ENCODE measurements around the gene COG6. TPM values are rescaled to one million over a fixed set of nuclear protein-coding genes. Genes with fewer than 3 reads are reported as not detected.

Gene COG6
- total and polyA plus RNA-seq, 2 of the 13 experiments (the other 11 are each of a cell fraction or from before 2014, with no cell fraction given), result 23.5 to 26.1 TPM

GRCh38 chr13:39655569-39656324 is at the start of gene COG6 (continued):
- TF ChIP-seq, protein P1, sequence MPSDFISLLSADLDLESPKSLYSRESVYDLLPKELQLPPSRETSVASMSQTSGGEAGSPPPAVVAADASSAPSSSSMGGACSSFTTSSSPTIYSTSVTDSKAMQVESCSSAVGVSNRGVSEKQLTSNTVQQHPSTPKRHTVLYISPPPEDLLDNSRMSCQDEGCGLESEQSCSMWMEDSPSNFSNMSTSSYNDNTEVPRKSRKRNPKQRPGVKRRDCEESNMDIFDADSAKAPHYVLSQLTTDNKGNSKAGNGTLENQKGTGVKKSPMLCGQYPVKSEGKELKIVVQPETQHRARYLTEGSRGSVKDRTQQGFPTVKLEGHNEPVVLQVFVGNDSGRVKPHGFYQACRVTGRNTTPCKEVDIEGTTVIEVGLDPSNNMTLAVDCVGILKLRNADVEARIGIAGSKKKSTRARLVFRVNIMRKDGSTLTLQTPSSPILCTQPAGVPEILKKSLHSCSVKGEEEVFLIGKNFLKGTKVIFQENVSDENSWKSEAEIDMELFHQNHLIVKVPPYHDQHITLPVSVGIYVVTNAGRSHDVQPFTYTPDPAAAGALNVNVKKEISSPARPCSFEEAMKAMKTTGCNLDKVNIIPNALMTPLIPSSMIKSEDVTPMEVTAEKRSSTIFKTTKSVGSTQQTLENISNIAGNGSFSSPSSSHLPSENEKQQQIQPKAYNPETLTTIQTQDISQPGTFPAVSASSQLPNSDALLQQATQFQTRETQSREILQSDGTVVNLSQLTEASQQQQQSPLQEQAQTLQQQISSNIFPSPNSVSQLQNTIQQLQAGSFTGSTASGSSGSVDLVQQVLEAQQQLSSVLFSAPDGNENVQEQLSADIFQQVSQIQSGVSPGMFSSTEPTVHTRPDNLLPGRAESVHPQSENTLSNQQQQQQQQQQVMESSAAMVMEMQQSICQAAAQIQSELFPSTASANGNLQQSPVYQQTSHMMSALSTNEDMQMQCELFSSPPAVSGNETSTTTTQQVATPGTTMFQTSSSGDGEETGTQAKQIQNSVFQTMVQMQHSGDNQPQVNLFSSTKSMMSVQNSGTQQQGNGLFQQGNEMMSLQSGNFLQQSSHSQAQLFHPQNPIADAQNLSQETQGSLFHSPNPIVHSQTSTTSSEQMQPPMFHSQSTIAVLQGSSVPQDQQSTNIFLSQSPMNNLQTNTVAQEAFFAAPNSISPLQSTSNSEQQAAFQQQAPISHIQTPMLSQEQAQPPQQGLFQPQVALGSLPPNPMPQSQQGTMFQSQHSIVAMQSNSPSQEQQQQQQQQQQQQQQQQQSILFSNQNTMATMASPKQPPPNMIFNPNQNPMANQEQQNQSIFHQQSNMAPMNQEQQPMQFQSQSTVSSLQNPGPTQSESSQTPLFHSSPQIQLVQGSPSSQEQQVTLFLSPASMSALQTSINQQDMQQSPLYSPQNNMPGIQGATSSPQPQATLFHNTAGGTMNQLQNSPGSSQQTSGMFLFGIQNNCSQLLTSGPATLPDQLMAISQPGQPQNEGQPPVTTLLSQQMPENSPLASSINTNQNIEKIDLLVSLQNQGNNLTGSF (CRISPR knock-in tag; IDR thresholded peaks at IDR 0.05), result peak; percentile 80; the same call in 1 of the 2 replicates
- TF ChIP-seq ARNTL (CRISPR knock-in tag; IDR thresholded peaks at IDR 0.05) (no peak), ZNF777 (CRISPR knock-in tag; IDR thresholded peaks at IDR 0.05) (peak; percentile 51; the same call in 1 of the 2 replicates), ZFP82 (CRISPR knock-in tag; IDR thresholded peaks at IDR 0.05; ENCODE audit: borderline replicate concordance) (0 out of 2 replicates have a peak, but pooled peaks have one; percentile 26), PHF21A (CRISPR knock-in tag; IDR thresholded peaks at IDR 0.05) (peak; percentile 72), NFE2 (CRISPR knock-in tag; IDR thresholded peaks at IDR 0.05) (no peak), XBP1 (CRISPR knock-in tag; IDR thresholded peaks at IDR 0.05) (no peak), CREM (IDR thresholded peaks at IDR 0.05) (no peak), CREM (CRISPR knock-in tag; IDR thresholded peaks at IDR 0.05) (no peak), SALL2 (CRISPR knock-in tag; IDR thresholded peaks at IDR 0.05) (peak; percentile 63; the same call in 1 of the 2 replicates), ATF4 (CRISPR knock-in tag; IDR thresholded peaks at IDR 0.05) (no peak), ZSCAN25 (CRISPR knock-in tag; IDR thresholded peaks at IDR 0.05) (0 out of 2 replicates have a peak, but pooled peaks have one; percentile 49), ZNF629 (CRISPR knock-in tag; conservative IDR thresholded peaks at IDR 0.05) (0 out of 2 replicates have a peak, but pooled peaks have one; percentile 12), DNMT3B (CRISPR knock-in tag; conservative IDR thresholded peaks at IDR 0.05) (no peak), SP4 (CRISPR knock-in tag; IDR thresholded peaks at IDR 0.05) (no peak), HIVEP1 (CRISPR knock-in tag; IDR thresholded peaks at IDR 0.05) (peak; percentile 75; the same call in 1 of the 2 replicates), CBX5 (CRISPR knock-in tag; IDR thresholded peaks at IDR 0.05; ENCODE audit: borderline replicate concordance) (no peak), PHF5A (CRISPR knock-in tag; IDR thresholded peaks at IDR 0.05; ENCODE audit: low read depth, unreplicated experiment) (no peak), MLLT10 (CRISPR knock-in tag; IDR thresholded peaks at IDR 0.05) (no peak), SMAD3 (CRISPR knock-in tag; IDR thresholded peaks at IDR 0.05) (0 out of 2 replicates have a peak, but pooled peaks have one; percentile 19), NR2F2 (IDR thresholded peaks at IDR 0.05; ENCODE audit: borderline replicate concordance, low read depth) (no peak), ZNF619 (CRISPR knock-in tag; IDR thresholded peaks at IDR 0.05) (0 out of 2 replicates have a peak, but pooled peaks have one; percentile 42), ZSCAN12 (CRISPR knock-in tag; IDR thresholded peaks at IDR 0.05) (no peak), MAF1 (CRISPR knock-in tag; IDR thresholded peaks at IDR 0.05; ENCODE audit: borderline replicate concordance) (no peak), SP2 (CRISPR knock-in tag; IDR thresholded peaks at IDR 0.05) (no peak)
- TF ChIP-seq, protein P2, sequence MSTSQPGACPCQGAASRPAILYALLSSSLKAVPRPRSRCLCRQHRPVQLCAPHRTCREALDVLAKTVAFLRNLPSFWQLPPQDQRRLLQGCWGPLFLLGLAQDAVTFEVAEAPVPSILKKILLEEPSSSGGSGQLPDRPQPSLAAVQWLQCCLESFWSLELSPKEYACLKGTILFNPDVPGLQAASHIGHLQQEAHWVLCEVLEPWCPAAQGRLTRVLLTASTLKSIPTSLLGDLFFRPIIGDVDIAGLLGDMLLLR (CRISPR knock-in tag; IDR thresholded peaks at IDR 0.05), result no peak

Measured in HepG2 (cell line).